Regular cardiac myocyte (primary cell): ENCODE measurements around the gene B4GALT7. TPM values are rescaled to one million over a fixed set of nuclear protein-coding genes. Genes with fewer than 3 reads are reported as not detected.

Experiments used
- total RNA-seq: library from RNA; depleted of rRNA; stranded (reverse); fragments of >200 nt; gene quantifications from 2 replicates; pipeline ENCODE4 v1.2.3, GENCODE V29; 2014

Gene B4GALT7, protein sequence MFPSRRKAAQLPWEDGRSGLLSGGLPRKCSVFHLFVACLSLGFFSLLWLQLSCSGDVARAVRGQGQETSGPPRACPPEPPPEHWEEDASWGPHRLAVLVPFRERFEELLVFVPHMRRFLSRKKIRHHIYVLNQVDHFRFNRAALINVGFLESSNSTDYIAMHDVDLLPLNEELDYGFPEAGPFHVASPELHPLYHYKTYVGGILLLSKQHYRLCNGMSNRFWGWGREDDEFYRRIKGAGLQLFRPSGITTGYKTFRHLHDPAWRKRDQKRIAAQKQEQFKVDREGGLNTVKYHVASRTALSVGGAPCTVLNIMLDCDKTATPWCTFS
- total RNA-seq: 40.5 and 53.0 TPM in 2 replicates

GRCh38 chr5:177599731-177600507 is at the start of gene B4GALT7:
Gene B4GALT7 (plus strand): TSS chr5:177600132. CDS start chr5:177600211, 79 bp downstream.

DNA sequence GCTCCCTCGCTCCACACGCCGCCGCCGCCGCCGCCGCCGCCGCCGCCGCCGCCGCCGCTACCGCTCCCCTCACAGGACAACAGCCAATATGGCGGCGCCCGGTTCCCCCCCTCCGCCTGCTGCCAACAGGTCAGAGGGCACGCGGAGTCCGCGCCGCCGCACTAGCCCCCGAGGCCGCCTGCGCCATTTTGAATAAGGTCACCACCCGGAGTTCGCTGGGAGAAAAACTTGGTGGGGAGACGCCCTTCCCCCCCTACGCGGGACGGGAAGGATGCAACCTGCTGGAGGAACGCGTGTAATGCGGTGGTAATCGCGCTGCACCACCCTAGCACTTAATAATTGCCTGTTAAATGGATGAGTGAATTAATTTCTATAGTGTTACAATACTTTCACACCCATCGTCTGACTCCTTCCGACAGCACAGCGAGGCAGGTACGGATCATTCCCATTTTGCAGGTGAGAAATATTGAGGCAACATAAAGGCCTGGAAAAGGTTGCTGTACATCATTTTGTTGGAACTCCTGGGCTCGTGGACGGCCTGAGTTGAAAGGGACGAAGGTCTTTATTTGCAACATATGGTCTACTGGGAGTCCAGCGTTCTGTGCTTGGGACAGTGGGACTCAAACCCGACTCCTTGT is 45.3 kb upstream of the B4GALT7 start, which contains the start of gene FAM193B:
Gene FAM193B (minus strand): TSS at position 90 of the 638 bp plus-strand sequence. CDS start 105 bp downstream, outside the sequence.

DNA sequence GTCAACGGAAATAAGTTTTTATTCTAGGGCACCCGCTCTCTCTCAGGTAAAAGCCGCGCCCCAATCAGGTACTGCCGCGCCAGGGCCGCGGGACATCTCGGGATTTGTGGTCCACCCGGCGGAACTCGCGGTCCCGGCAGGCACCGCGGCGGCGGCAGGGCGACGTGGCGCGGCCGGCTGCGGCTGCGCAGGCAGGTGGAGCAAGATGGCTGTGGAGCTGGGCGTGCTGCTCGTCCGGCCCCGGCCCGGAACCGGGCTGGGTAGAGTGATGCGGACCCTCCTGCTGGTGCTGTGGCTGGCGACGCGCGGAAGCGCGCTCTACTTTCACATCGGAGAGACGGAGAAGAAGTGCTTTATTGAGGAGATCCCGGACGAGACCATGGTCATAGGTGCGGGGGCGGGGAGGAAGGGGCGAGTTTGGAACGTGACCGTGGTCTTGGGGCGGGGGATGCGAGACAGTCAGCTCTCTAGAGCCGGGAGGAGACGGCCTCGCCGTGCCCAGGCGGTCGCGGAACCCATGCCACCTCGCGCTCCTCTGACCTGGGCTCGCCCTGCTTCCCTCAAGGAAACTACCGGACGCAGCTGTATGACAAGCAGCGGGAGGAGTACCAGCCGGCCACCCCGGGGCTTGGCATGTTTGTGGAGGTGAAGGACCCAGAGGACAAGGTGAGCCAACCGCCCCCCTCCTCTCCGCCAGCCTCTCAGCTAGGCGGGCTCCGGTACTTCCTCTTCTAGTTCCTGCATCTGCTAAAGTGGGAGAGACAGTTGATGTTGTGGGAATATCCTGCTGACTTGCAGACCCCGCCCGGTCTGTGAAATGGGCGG is 7.7 kb upstream of the B4GALT7 start, which contains the start of gene TMED9:
Gene TMED9 (plus strand): TSS at position 194 of the 825 bp plus-strand sequence. CDS start 12 bp downstream, at position 206.

Other genes with a start within 250 kb of the B4GALT7 start
- gene LMAN2, start 248.5 kb upstream of the B4GALT7 start, total RNA-seq: 342 and 514 TPM in 2 replicates
- gene RGS14, start 242.2 kb upstream of the B4GALT7 start, total RNA-seq: 3.6 and 9.3 TPM in 2 replicates
- not detected in 2 replicates for gene SLC34A1, start 215.7 kb upstream of the B4GALT7 start, total RNA-seq
- not detected in 2 replicates for gene PFN3, start 199.5 kb upstream of the B4GALT7 start, total RNA-seq
- gene F12, start 190.6 kb upstream of the B4GALT7 start, total RNA-seq: 0.58 TPM in 1 of 2 replicates, not detected in the other
- gene GRK6, start 173.5 kb upstream of the B4GALT7 start, total RNA-seq: 12.7 and 32.4 TPM in 2 replicates
- 6.2 and 10.9 TPM in 2 replicates for gene PRR7, start 153.3 kb upstream of the B4GALT7 start, total RNA-seq
- gene DBN1, start 126.5 kb upstream of the B4GALT7 start, total RNA-seq: 77.2 and 139 TPM in 2 replicates
- gene PDLIM7, start 102.5 kb upstream of the B4GALT7 start, total RNA-seq: 83.7 and 101 TPM in 2 replicates
- 3.3 and 6.8 TPM in 2 replicates for gene DOK3, start 90.3 kb upstream of the B4GALT7 start, total RNA-seq
- gene DDX41, start 83.2 kb upstream of the B4GALT7 start, total RNA-seq: 124 and 144 TPM in 2 replicates
- gene FAM193B, start 45.6 kb upstream of the B4GALT7 start, total RNA-seq: 9.8 and 34.1 TPM in 2 replicates
- gene TMED9, start 7.9 kb upstream of the B4GALT7 start, total RNA-seq: 223 and 242 TPM in 2 replicates
- gene FAM153A, start 182.8 kb downstream of the B4GALT7 start, total RNA-seq: 0.56 TPM in 1 of 2 replicates, not detected in the other